Spinal cord (tissue), 10 donors: ENCODE measurements around the gene A2ML1. TPM values are rescaled to one million over a fixed set of nuclear protein-coding genes. Genes with fewer than 3 reads are reported as not detected.
"Not testable (repeated sequence)": the region's sequence is repeated elsewhere in the genome, so short reads cannot be mapped to it uniquely, and the experiment has no call there.

Experiments used
- DNase-seq, 6 donors: peaks; one replicate each; pipeline versions ENCODE4 v3.0.0 to v3.0.0-alpha.2; 2013 to 2015; ENCODE audit warnings: low spot score in 6 of 6, low read depth in 4 of 6
- H3K27ac ChIP-seq: one replicate; pipeline ENCODE4 v1.5.1; 2013; ENCODE audit warnings: low read depth, low read length, control low read depth
- H3K27me3 ChIP-seq: one replicate; pipeline ENCODE4 v1.6.1; 2013; ENCODE audit warnings: low read length; ENCODE audit not compliant: control insufficient read depth, insufficient read depth
- H3K36me3 ChIP-seq: one replicate; pipeline ENCODE4 v1.6.1; 2013; ENCODE audit warnings: low read length; ENCODE audit not compliant: control insufficient read depth, insufficient read depth
- H3K4me1 ChIP-seq: one replicate; pipeline ENCODE4 v1.6.1; 2013; ENCODE audit warnings: low read length; ENCODE audit not compliant: control insufficient read depth, insufficient read depth
- H3K4me3 ChIP-seq: one replicate; pipeline ENCODE4 v1.5.1; 2013; ENCODE audit warnings: low read depth, low read length, control low read depth
- H3K9me3 ChIP-seq: one replicate; pipeline ENCODE4 v1.6.1; 2013; ENCODE audit warnings: low read length; ENCODE audit not compliant: control insufficient read depth, insufficient read depth
- WGBS: methylation state at CpG from one replicate; pipeline ENCODE4 v1.1.5; 2013; ENCODE audit warnings: missing lambda C conversion rate; ENCODE audit not compliant: insufficient coverage; 5-methylcytosine and 5-hydroxymethylcytosine counted together
- polyA plus RNA-seq, 2 donors: library from polyadenylated mRNA; unstranded; fragments of 120-200 nt; gene quantifications; one replicate each; pipeline ENCODE4 v1.2.1, GENCODE V29; 2013; ENCODE audit not compliant: insufficient read length in 2 of 2
- total RNA-seq, 2 donors: library from RNA; depleted of rRNA in 1 of 2; stranded (reverse); fragments of 120-200 nt in 1 of 2; fragments of >200 nt in 1 of 2; gene quantifications; one replicate each; pipeline versions ENCODE4 v1.2.3 to v1.2.4, GENCODE V29; 2013 to 2014
- donor health status: healthy.

Gene A2ML1
- total and polyA plus RNA-seq, 4 donors = 3.4 to 6.2 (median 4.7) TPM

DNA sequence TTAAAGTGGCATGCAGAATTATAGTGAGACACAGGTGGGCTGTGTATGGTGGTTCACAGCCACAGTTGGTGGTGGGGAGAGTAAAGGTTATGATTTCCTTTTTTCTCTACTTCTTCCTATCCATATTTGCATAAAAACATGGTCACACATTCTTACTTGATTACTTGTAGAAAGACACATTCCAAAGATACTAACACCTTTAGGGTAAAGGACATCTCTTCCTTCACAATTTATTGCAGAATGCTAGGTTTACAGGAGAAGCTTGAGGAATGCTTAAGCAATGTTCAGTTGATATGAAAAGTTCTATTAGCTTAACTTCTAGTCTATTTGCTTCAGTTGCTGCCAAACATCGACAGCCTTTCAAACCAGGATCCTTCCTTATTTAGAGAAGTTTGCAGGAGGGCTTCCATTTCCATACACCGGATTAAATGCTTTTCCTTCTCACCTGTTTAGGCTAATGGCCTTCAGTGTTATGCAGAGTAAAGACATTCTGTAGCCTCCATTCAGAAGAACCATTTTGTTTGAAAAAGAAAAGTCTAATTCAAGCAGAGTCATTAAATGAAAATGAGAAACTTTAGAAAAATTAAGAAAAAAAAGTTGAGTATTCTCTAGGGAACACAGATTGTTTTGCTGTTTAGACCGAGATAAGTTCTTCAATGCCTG, 89.3 kb downstream of the A2ML1 start:
- WGBS = no CpG with 5 or more reads among the region's 3 CpGs
- H3K4me3 ChIP-seq = no peak overlapping the region
- H3K36me3 ChIP-seq = no peaks in the 10 kb centered on the region
- H3K27ac ChIP-seq = no peak overlapping the region
- peaks cover 5% of the 10 kb centered on the region for H3K4me1 ChIP-seq
- DNase-seq = no peak
- H3K9me3 ChIP-seq = no peaks in the 10 kb centered on the region
- H3K27me3 ChIP-seq = no peaks in the 10 kb centered on the region

DNA sequence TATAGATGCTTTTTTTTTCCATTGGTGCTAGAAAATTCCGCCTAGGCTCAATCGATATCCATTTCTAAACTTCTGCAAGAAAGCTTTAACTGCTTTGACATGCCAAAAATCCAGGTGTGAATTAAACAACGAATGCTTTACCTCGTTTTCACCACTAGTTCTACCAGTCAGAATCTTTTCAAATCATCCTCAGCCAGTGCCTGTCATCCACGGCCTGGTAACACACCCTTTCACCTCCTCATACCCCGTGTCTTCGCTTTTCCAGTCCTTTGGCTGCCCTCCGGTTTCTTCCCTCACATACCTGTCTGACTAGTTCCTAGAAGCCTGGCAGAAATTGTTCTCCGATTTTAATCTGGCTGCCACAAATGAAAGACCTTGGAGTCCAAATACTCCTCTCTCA, 90.5 kb downstream of the A2ML1 start:
- no peaks in the 10 kb centered on the region for H3K36me3 ChIP-seq
- peaks cover 5% of the 10 kb centered on the region for H3K4me1 ChIP-seq
- peak overlapping the region; percentile 86 for H3K4me3 ChIP-seq
- H3K27ac ChIP-seq = peak overlapping the region; percentile 98
- peak in 3 of 6 donors; percentile 7 to 76 (median 41) for DNase-seq
- 13% methylated on average over 8 of the region's 9 CpGs for WGBS
- no peaks in the 10 kb centered on the region for H3K9me3 ChIP-seq
- H3K27me3 ChIP-seq = no peaks in the 10 kb centered on the region

DNA sequence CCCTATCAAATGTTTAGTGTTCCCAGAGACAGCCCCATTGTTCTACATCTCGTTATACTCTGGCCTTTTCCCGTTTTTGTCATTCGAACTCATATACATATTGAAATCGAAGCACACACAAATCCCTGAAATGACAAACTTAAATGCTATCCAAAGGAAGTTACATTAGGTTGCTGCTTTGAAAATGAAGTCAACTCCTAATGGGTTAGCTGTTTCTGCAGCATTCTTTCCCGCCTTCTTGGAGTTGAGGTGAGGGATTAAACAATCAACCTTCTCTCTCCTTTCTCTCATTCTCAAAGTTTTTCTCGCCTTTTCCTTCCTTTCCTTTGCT, 91.2 kb downstream of the A2ML1 start:
- Histone ChIP-seq H3K36me3 (peaks cover under 1% of the 10 kb centered on the region), H3K4me3 (peak overlapping the region; percentile 86), H3K27ac (peak overlapping the region; percentile 98), H3K27me3 (no peaks in the 10 kb centered on the region), H3K9me3 (no peaks in the 10 kb centered on the region), H3K4me1 (peaks cover 5% of the 10 kb centered on the region)
- peak in 1 of 6 donors; percentile 22 for DNase-seq
- 0% methylated on average over 4 of the region's 6 CpGs for WGBS

DNA sequence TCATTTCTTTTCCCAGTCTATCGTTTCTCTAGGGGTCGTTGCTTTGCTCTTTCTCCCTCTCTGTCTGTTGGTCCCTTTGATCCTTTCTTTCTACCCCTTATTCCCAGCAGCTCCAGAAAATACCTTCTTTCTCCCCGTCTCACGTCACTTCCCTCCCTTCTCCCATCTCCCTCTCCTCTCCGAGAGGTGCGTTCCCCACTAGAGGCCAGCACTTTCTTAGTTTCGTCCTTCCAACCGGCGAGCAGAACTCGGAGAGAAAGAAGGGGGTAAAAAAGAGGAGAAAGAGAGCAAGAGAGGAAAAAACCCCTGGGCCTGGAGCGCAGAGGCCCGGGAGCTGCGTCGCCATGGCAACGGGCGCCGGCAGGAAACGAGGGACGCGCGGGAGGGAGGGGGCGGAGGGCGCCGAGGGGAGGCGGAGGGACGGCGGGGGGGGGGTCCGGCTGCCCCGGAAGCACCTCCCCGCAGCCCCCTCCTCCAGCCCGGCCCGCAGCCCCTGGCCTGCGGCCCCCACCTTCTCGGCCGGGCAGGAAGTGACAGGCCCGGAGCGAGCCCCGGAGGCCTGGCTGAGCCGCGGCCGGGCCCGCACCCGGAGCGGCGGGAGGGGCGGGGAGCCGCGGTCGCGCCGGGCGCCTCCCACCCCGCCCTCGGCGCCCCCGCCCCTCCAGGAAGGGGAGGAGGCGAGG, 91.8 kb downstream of the A2ML1 start, which contains the start of gene PHC1:
PHC1 (plus strand) TSS at position 477 of the 683 bp plus-strand sequence. CDS start 3,169 bp downstream, outside the sequence.
- Histone ChIP-seq H3K27ac (peak within 1 kb of the TSS; percentile 98), H3K4me3 (peak within 1 kb of the TSS; percentile 86)
- 0% methylated on average over 7 of the region's 57 CpGs for WGBS
- not testable (repeated sequence) for H3K36me3 ChIP-seq, H3K4me1 ChIP-seq, H3K9me3 ChIP-seq, H3K27me3 ChIP-seq
- DNase-seq = peak; percentile 67 to 97 (median 88)

DNA sequence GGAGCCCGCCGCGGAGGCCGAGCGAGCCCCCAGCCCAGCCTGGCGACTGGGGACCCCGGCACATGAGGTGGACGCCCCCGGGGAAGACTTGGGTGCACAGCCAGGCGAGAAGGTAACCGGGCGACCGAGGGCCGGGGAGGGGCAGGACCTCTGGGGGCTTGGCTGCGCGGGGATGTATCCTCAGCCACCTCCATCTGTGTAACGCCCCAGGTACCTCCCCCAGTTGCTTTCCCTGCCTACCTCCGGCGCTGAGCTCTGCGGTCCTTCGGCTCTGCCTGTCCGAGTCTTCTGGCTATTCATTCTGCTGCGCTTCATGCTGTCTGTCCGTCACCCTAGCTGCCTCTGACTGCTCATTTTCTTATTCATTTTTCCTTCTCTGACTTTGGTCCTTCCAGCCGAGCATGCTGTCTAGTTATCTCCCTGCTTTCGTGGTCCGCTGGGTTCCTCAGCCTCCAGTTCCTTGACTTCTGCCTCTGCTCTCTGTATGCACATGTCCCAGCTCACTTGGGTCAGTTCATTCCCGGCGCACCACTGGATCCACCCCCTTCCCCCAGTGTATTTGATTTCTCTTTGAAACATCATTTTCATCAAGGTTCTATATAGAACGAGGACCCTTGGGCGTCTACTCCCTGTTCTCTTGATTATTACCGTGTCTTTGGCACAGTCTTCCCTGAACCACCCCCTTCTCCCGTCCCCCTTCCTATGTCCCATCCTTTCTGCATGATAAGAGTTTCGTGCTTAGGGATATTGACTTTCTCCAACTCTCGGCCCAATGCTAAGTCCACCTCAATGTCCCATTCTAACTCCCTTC, 92.5 kb downstream of the A2ML1 start:
- H3K36me3 ChIP-seq = peaks cover 12% of the 10 kb centered on the region
- peak; percentile 5 to 69 (median 26) for DNase-seq
- WGBS = under 1% methylated on average over 28 of the region's 35 CpGs

DNA sequence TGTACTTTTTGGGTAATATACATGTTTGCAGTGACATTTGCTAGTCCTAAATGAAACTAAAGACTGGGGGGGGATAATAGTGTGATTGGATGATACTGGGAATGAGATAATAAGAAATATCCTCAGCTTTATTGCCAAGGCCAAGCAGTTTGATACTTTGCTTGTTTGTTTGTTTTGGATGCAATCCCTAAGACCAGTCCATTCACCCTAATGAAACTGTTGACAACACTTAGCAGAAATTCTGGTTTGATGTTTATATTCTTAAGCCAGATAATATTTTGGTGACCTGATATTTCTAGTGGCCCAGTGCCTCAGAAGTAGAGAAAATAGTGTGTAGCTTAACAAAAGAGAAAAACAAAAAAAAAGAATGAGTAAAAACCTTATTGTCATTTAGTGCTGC, 93.7 kb downstream of the A2ML1 start:
- Histone ChIP-seq H3K36me3 (peaks cover 22% of the 10 kb centered on the region), H3K27me3 (no peaks in the 10 kb centered on the region), H3K27ac (no peak overlapping the region), H3K4me1 (peaks cover 5% of the 10 kb centered on the region), H3K4me3 (no peak overlapping the region), H3K9me3 (no peaks in the 10 kb centered on the region)
- DNase-seq = no peak

More for the DNA sequence above, 92.5 kb downstream of the A2ML1 start:
- no peaks in the 10 kb centered on the region for H3K9me3 ChIP-seq
- peak overlapping the region; percentile 83 for H3K4me3 ChIP-seq
- H3K27ac ChIP-seq = peak overlapping the region; percentile 81
- peaks cover 5% of the 10 kb centered on the region for H3K4me1 ChIP-seq
- H3K27me3 ChIP-seq = no peaks in the 10 kb centered on the region

DNA sequence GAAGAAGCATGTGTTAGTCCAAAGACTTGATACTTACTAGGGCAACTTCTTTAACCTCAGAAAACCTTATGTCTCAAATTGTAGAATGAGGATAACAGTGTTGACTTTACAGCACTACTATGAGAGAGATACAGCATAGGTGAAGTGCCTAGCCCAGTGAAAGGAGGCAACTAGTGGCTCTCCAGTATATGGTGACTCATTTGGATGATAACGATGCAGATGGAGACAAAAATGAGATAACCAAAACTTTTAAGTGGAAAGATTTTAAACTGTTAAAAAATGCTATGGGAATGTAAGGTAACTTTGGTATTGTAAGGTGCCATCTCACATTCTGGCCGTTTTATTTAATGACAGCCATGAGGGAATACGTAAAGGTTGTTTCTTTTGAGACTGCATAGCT, 94.6 kb downstream of the A2ML1 start:
- Histone ChIP-seq H3K27me3 (no peaks in the 10 kb centered on the region), H3K4me3 (no peak overlapping the region), H3K9me3 (no peaks in the 10 kb centered on the region), H3K27ac (no peak overlapping the region), H3K4me1 (peaks cover 5% of the 10 kb centered on the region), H3K36me3 (peaks cover 30% of the 10 kb centered on the region)
- DNase-seq = no peak
- 79% methylated on average over 3 of the region's 3 CpGs for WGBS

DNA sequence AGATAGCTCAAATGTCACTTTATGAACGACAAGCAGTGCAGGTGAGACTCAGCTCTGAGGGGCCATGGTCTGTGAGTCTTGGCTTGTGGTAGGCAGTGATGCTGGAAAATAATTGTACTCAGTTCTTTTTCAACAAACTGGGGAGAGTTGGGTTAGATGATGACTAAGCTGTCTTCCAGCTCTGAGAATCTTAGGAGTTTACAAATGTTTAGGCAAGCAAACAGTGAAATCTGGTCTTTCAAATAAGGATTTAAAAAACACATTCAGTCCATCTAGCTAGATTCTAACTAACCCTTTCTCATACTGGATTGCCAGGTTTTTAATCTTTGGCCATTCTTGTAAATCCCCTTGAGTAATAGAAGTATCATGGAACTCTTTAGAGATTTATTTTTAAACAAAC, 95.3 kb downstream of the A2ML1 start:
- peaks cover 36% of the 10 kb centered on the region for H3K36me3 ChIP-seq
- H3K27me3 ChIP-seq = no peaks in the 10 kb centered on the region
- no peak for DNase-seq
- H3K4me1 ChIP-seq = peaks cover 5% of the 10 kb centered on the region
- no peaks in the 10 kb centered on the region for H3K9me3 ChIP-seq
- WGBS = 60% methylated on average over 1 of the region's 1 CpG
- no peak overlapping the region for H3K27ac ChIP-seq
- H3K4me3 ChIP-seq = no peak overlapping the region

DNA sequence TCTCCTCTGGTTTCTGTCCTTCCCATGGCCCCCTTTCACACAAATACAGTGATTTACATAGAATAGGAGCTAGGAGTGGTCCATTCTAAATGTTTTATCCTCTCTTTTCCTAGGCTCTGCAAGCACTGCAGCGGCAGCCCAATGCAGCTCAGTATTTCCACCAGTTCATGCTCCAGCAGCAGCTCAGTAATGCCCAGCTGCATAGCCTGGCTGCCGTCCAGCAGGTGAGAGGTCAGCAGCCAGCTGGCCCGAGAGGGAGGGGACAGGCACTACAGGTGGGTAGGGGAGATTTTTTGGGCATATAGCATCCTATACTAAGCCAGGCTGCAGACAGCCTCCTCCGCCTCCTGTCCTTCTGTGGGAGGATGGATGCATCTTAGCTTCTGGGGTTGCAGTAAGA, 97.2 kb downstream of the A2ML1 start:
- not testable (repeated sequence) for H3K4me3 ChIP-seq, H3K9me3 ChIP-seq, DNase-seq, H3K4me1 ChIP-seq, H3K27ac ChIP-seq, H3K27me3 ChIP-seq
- 86% methylated on average over 1 of the region's 4 CpGs for WGBS
- H3K36me3 ChIP-seq = peaks cover 40% of the 10 kb centered on the region
